DMS 273 (cell line): Measurements from ENCODE around the gene ECSIT.

Experiments
- DNase-seq: peaks from one replicate; lab custom pipeline; 2025; ENCODE audit not compliant: unreplicated experiment; lab: John Stamatoyannopoulos, UW

Gene ECSIT

DNA sequence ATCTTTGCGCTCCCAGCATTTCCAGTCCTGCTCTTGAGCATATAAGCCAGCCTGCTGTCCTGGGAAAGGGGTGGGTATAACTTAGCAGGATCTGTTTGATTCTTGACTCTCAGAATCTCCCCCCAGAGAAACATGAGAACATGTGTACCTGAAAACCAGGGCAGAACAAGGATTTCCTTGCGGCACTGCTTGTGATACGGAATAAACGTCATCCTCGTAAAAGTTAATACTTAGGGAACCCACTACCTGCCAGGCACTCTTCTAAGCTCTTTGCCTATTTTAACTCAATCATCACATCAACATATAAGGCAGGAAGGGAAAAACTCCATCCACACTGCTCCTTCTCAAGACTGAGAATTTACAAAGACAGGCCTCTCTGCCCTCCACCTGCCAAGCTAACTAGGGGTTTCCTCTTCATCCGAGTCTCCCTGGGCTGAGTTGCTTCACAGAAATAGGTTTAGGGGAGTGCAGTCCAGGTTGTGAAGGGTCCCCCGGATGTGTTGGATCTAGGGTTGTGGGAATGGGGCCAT, 24.4 kb downstream of the ECSIT start:
- DNase-seq, result no peak

DNA sequence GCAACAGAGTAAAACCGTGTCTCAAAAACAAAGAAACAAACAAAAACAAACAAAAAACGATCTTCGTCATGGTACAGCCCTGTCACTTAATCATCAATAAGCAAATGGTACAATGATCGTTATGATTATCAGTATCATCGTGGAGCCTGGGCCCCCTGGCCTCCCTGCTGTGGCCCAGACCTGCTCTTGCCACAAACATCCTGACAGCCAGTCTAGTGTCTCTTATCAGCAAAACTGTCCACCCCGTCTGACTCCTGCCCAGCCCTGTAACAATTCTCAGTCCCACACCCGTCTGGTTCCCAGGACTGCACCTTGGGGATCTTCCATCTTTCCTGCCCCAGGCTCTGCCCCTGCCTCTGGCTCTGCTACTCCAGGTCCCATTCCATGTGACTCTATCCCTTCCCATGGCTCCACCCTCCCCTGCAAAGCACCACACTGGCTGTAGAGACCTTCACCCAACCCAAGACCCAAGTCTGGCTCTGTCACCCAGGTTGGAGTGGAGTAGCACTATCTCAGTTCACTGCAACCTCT, 29.0 kb downstream of the ECSIT start:
- DNase-seq, result no peak

DNA sequence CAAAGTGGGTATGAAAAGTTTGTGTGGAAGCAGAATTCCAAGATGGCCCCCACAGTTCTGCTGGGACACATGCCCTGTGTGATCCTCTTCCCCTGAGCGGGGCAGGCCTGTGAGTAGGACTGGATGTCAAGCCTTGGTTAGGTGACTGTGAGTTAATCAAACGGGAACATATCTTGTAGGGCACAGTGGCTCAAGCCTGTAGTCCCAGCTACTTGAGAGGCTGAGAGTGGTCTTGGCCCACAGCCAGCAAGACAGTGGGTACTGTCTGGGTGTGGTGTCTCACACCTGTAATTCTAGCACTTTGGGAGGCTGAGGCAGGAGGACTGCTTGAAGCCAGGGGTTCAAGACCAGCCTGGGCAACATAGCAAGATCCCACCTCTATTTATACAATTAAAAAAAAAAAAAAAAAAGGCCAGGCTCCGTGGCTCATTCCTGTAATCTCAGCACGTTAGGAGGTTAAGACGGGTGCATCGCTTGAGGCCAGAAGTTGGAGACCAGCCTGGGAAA, 29.7 kb downstream of the ECSIT start:
- no peak for DNase-seq

DNA sequence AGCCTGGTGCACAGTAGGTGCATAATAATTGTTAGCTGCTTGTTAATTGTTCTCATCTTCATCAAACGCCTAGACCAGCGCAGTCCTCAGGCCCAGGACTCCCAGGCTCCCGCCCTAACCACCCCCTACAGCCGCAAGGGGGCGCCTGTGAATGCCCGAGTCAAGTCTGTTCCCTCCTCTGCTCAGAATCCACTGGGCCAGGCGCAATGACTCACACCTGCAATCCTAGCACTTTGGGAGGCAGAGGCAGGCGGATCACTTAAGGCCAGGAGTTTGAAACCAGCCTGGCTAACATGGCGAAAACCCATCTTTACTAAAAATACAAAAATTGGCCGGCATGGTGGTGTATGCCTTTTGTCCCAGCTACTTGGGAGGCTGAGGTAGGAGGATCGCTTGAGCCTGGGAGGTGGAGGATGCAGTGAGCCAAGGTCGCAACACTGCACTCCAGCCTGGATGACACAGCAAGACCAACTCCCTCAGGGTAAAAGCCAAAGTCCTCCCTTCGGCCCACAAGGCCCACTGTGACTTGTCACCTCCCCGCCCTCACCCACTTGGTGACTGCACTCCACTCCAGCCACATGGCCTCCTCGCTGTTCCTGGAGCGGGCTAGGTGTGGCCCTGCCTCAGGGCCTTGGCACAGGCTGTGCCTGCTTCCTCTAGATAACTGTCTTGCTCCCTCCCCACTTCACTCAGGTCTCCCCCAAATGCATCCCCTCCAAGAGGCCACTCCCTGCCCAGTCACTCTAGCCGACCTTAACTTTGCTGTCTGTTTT, 32.4 kb downstream of the ECSIT start:
- DNase-seq, result peak; percentile 83

DNA sequence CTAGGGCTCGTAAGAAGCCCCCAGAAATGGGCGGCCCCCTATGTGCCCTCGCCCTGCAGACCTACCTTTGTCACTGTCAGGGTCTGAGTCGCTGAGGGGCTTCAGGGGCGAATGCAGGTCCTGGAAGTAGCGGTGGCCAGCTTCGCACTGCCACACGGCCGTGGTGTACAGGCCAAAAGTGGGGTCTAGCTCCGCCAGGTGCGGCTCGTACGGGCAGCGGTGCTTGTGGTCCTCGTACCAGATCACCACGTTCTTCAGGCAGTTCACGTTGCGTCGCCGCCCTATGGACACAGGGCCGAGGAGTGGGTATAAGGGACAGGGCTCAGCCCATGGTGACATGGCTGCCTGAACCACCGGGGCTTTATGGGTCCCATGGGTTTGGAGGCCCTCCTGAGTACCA, 33.0 kb downstream of the ECSIT start:
- DNase-seq, result no peak

DNA sequence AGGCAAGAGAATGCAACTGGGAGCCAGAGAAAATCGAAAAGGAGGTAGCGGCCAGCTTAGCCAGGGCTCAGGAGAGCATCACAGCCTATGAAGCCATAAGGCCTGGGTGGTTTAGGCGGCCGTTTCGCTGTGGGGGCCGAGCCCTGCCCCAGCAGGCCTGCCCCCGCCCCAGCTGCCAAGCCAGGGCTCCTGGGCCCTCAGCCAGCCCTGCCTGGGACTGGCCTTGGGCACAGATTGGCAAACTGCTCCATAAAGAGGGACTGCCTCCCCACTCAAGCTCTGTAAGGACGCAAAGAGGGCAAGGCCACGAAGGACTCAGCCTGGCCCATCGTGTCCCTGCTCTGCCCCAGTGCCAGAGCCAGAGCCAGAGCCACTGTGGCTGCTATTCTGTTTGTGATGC, 33.5 kb downstream of the ECSIT start:
- peak; percentile 96 for DNase-seq

DNA sequence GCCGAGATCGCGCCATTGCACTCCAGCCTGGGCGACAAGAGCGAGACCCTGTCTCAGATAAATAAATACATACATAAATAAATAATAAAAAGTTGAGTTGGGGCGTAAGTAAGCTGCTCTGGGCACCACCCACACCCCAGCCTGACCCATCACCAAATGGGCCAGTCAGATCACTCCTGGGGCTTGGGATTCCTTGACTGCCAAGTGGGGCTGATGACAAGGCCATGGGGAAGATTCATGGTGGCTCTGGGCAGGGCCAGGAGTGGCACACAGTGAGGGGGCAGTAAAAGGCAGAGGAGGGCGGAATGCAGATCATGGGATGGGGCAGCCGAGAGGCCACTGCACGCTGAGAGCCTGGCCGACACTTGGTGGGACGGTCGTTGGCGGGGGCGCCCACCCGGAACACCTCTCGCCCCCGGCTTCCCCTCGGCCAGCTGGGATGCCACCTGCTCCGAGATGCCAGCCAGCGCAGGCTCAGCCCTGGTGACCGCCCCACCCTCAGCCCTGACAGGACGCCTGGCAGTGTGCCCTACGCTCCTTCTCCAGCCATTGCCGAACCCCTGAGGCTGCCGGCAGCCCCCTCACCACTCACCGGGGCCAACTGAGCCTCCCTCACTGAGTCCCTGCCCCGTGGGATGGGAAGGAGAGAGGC, 34.2 kb downstream of the ECSIT start:
- DNase-seq, result peak; percentile 85

DNA sequence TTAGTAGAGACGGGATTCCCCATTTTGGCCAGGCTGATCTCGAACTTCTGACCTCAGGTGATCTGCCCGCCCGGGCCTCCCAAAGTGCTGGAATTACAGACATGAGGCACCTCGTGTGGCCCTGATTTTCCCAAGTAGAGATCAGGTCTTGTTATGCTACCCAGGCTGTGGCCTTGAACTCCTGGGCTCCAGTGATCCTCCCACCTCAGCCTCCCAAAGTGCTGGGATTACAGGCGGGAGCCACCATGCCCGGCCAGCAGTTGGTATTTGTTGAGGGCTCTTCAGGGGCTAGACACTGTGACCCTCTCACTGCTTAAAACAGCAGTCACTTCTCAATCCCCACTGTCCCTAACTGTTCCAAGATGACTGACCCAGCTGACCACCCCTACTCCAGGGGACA, 39.6 kb downstream of the ECSIT start:
- no peak for DNase-seq

DNA sequence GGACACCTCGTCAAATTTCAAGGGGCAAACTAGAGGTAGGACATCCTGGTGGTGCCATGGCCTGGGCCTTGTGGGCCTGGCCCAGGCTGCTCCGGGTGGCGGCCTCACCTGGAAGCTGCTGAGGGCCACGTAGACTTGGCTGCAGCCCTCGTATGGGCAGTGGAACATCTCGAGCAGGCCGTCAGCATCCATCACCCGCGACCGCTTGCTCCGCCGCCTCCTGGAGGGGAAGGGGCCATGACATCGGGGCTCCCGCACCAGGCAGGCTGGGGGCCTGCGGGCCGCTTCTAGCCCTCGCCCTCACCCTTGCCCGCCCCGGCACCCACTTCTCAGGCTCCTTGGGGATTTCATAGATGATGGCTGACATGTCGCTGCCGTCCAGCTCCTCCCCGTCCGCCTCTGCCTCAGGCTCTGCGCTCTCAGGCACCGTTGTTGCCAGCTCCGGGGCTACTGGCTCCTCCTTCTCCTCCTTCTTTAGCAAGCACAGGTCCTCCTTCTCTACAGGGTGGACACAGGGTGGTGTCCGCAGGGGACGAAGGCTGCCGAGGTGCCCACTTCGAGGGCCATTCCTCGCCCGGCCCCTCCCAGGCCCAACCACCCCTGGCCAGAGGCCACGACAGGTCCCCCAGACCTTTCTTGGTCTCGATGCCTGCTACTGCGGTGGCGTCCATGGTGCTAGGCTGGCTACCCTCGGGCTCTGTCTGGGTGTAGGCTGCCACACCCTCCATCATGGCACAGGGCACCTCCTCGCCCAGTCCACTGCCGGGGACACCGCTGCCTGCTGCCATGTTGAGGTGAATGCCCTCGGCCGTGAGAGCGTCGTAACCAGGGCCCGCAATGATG, 42.1 kb downstream of the ECSIT start:
- no peak for DNase-seq

DNA sequence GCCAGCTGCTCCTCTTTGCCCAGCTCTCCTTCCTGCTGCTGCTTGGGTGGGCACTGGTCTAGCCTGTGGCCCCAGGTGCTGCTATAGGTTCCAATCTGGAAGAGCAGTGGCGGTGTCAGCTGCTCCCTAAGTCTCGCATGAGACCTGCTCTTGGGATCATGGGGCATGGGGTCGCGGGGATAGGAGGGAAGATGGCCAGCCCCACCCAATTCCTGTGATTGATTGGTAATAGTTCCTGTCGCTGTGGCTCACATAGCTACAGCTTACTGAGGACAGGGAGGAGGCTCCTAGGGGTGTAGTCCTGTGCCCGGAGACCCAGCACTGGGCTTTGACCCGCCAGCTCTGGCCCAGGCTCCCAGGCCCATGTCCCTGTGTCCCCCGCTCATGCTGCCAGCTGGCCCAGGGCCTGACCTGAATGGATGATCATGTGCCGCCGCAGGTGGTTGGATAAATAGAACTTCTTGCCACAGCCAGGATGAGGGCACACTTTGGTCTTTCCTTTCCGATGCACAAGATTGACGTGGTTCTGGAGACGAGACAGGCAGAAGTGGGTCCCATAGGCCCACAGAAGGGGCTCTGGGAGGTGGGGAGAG, 43.6 kb downstream of the ECSIT start:
- no peak for DNase-seq

DNA sequence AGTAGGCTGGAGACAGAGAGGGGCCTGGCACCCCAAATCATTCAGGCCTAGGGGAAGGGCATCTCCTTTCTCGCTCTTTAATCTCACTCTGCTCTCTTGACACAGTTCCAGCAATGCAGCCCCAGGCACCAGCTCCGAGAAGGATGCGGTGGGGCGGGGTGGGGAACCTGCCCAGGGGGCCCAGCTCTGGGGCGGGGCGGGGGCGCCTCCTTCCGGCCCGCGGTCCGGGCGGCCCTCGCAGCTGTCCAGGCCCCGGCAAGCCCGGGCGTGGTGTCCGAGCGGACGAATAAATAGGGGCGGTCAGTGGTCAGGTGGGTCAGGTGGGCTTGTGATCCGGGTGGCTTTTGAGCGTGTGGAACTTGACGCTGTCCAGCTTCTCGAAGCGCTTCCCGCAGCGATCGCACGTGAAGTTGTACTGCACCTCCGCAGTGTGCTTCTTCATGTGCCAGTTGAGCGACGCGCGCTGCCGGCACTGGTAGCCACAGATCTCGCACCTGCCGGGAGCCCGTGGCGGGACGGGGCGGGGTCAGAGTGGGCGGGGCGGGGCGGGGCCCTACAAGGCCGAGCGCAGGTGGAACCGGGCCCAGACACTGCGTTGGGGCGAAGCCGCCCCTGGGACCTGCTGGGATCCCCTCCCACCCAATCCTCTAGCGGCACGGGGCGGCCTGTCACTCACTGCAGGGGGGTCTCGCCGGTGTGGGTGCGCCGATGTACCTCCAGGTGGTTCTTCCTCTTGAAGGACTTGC, 45.4 kb downstream of the ECSIT start:
- DNase-seq, result no peak

DNA sequence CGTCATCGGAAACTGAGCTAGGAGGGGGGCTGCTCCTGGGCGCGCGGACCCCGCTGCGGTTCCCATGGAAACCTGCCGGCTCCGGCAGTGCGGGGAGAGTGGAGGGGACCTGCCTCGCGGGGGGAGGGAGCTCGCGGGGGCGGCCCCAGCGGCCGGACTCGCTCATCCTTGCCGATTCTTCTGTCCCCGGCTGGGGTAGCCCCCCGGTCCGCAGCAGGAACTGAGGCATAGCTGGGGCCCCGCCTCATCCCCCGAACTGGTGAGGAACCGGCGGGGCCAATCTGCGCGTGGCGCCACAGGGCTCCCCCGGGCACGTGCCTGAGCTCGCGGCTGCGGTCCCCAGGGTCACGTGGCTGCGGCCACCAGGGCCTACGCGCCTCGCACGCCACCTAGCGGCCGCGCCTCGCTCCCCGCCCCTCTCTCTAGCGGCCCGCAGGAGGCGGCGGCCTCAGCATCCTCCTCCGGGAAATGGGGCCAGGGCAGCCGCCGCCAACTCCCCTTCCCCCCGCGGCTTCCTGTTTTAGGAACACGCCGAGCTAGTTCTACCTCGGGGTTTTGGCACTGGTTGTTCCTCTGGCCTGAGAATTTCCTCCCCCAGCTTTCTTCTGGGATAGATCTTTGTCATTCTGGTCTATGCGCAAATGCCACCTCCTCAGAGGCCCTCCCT, 46.4 kb downstream of the ECSIT start:
- peak; percentile 96 for DNase-seq

DNA sequence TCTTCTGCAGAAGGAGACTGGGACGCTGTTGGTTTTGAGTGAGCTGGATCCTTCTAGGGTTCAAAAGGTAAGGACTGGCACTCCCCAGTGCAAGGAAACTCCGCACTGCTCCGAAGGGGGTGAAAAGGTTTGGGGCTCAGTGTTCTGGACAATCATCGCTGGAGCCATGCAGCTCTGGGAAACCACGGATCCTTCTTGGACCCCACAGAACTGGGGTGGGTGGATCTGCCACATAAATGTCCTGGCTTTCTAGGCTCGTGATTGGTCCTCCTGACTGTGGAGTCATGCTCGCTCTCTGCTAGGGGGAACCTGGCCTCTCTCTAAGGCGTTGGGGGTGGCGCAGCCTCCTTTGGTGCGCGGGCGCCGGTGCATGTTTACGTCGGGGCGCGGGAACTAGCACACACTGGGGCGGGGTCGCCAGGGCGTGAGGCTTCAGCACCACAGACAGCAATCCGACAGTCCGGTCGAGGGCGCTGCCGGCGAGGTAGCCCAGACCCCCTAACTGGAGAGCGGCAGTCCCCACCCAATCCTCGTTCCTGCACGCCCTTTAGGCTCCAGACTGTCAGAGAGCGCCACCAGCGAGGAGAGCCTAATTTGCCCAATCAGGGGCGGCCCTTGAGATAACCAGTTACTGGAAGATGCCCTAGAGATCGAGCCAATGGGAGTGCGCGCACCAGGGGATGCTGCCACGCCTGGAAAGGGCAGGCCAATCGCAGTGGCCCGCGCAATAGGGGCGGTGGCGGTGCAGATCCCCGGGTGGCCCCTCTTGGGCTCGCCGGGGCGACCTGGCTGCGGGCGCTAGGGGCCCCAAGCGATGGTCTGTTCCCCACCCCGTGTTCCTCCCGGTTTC, 47.2 kb downstream of the ECSIT start:
- DNase-seq, result peak; percentile 98

DNA sequence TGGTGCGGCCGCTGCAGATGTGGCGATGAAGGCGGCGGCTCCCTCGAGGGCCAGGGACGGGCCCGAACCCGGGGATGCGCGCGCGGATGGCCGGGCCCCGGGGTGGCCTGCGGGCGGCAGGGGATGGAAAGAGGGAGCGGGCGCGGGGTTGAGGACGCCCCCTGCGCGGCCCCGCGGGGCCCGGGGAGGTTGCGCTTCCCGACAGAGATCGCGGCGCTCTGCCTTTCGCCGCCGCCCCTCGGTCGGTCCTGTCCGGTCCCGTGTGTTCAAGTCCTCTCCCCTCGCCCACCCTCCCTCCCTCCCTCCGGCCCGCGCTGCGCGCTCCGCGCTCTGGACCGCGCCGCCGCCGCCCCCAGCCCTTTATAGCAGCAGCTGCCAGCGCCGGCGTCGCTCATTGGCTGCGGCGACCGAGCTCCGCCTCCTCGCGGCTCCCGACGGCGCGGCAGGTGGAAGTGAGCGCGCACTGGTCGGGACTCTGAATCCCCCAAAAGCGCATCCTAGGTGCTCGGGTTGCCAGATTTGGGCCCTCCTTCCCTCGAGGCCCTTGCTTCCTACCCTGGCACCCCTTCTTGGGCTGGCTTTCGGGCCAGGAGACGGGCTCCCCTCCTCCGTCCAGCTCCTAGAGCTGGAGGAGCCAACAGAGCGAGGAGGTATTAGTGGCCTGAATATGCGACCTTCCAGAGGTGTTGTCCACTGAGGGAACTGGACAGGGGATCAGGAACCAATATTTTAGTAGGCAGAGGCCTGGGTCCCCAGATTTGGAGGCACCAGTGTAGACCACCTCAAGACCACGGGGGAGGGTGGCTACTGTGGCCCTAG, 48.0 kb downstream of the ECSIT start, which contains the start of gene ELAVL3:
Gene ELAVL3, minus strand, starts transcription at position 332 of the 819 bp plus-strand sequence. CDS start 438 bp downstream, outside the sequence.
- peak; percentile 68 for DNase-seq

DNA sequence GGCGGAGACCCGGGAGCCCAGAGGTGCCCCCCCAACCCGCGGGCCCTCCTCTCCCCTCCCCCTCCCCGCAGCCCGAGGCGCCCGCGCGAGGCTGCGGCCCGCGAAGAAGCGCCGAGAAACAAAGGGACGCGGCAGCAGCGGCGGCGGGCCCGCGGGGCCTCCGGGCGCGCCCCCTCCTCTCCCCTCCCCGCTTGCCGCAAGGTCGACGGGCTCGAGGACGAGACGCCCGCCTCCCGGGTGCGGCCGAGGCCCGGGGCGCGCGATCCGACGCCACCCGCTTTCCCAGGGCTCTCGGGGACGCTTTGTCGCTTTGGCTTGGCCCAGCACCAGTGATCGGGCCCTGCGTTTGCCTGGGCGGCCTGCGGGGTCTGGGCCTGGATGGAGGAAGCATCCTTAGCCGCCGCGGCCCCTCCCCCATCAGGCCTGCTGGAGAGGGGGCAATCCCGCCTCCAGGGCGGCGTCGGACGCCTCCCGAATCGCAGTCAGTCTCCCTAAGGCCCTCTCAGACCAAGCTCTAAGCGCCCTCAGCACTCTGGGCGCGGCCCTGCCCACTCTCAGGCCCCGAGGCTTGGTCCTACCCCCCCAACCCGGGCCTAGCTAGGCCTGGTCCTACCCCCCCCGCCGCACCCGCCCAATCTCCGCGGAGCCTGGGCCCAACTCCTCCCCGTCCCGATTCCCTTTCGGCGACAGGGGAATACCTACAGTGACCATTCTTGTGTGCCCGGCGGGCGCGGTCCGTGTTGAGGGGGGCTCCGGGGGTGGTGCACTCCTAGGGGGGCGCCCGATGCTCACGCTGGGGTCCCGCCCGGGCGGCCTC, 48.8 kb downstream of the ECSIT start:
- peak; percentile 64 for DNase-seq

DNA sequence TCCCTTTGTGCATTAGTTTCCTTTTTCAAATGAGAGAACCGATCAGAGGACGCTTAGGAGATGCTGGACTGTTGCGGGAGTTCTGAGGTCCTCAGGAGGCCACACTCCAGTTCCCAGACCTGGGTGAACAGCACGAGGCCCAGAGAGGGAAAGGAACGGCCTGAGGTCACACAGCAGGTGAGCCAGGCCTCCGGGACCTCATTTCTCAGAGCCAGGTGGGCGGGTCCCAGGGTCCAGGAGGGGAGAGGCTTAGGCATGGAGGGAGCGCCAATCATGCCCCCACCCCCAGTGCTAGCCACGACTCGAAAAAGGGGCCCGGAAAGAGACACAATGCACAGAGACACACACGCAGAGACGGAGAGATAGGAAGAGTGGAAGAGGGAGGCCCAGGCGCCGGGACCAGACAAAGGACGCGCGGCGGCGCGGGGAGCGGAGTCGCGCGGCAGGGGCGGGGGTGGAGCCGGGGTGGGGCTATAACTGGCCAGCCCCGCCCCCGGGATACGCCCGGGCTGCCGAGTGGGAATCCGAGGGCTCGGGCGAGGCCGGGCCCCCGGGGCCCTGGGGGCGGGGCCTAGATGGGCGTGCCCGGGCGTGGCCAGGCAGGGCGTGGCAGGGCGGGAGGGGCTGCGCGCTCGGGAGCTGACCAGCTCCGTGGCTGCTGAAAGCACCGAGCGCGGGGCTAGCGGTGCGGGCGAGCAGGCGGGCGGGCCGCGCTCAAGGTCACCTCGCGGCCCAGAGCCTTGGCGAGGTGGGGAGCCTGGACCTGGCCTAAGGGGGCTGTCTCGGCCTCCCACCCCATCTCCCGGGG, 49.6 kb downstream of the ECSIT start:
- DNase-seq, result peak; percentile 47
